Activated CD4-positive, alpha-beta T cell treated with anti-CD3 and anti-CD28 coated beads, Interleukin-10, Interleukin-2, amounts not matched to agents 100 ng/mL and 50 ng/mL, durations not matched to agents 16 hours and 8 hours (primary cell): Measurements from ENCODE around the gene GBX2.

Experiments used
- DNase-seq: peaks from one replicate; pipeline ENCODE4 v3.0.0-alpha.2; 2020

Gene GBX2

GRCh38 chr2:236167297-236168109, 683 bp downstream of the GBX2 start:
- no peak for DNase-seq

GRCh38 chr2:236166796-236167296, 1.3 kb downstream of the GBX2 start:
- DNase-seq: no peak

GRCh38 chr2:236165842-236166795, 2.1 kb downstream of the GBX2 start:
- DNase-seq: no peak

- DNase-seq: no peak
Observed at GRCh38 chr2:236164925-236165841, 3.0 kb downstream of the GBX2 start.

GRCh38 chr2:236164201-236164924, 3.8 kb downstream of the GBX2 start:
- DNase-seq: no peak

- DNase-seq: no peak
Observed at GRCh38 chr2:236163471-236164200, 4.5 kb downstream of the GBX2 start.

- DNase-seq: no peak
Observed at GRCh38 chr2:236162882-236163470, 5.2 kb downstream of the GBX2 start.

GRCh38 chr2:236162031-236162845, 5.9 kb downstream of the GBX2 start:
- DNase-seq: no peak

GRCh38 chr2:236161531-236161930, 6.7 kb downstream of the GBX2 start:
- DNase-seq: no peak

GRCh38 chr2:236161082-236161462, 7.1 kb downstream of the GBX2 start:
- DNase-seq: no peak

GRCh38 chr2:236160366-236161081, 7.7 kb downstream of the GBX2 start:
- no peak for DNase-seq

- DNase-seq: no peak
Observed at GRCh38 chr2:236159778-236160170, 8.4 kb downstream of the GBX2 start.

GRCh38 chr2:236158969-236159777, 9.0 kb downstream of the GBX2 start:
- DNase-seq: no peak

GRCh38 chr2:236157815-236158498, 10.2 kb downstream of the GBX2 start:
- no peak for DNase-seq

GRCh38 chr2:236157366-236157765, 10.8 kb downstream of the GBX2 start:
- DNase-seq: no peak

- DNase-seq: no peak
Observed at GRCh38 chr2:236156860-236157194, 11.4 kb downstream of the GBX2 start.

- no peak for DNase-seq
Observed at GRCh38 chr2:236156095-236156859, 11.9 kb downstream of the GBX2 start.
